Activated B cell treated with CpG ODN at 0.5 μM for 24 hours (primary cell): ENCODE results near the gene CD180. TPM values are rescaled to one million over a fixed set of nuclear protein-coding genes. Genes with fewer than 3 reads are reported as not detected.

Experiments used
- ATAC-seq: fragments of 200-7000 bp; cut with Tn5 transposase; one replicate; pipeline ENCODE4 v1.10.0; 2021; ENCODE audit warnings: low read depth, mild to moderate bottlenecking, moderate library complexity
- CTCF ChIA-PET: fragments of 350-600 bp; sonication (Branson Sonifier 250); formaldehyde crosslinking; loops from one replicate; lab custom pipeline; 2021; ENCODE audit warnings: antibody characterized with exemption; lab: Charles Lee
- POLR2A ChIA-PET: fragments of 350-600 bp; sonication (Branson Sonifier 250); formaldehyde crosslinking; loops from one replicate; lab custom pipeline; 2021; ENCODE audit warnings: antibody characterized with exemption; lab: Charles Lee
- DNase-seq: peaks from one replicate; pipeline ENCODE4 v3.0.0; 2022
- H3K27ac Mint-ChIP-seq: one replicate; pipeline ENCODE4 v1.8.0; 2020; ENCODE audit warnings: mixed read lengths
- H3K27me3 Mint-ChIP-seq: one replicate; pipeline ENCODE4 v1.8.0; 2021; ENCODE audit warnings: mixed read lengths
- H3K36me3 Mint-ChIP-seq: one replicate; pipeline ENCODE4 v1.8.0; 2021; ENCODE audit warnings: low read depth, mixed read lengths
- H3K4me1 Mint-ChIP-seq: one replicate; pipeline ENCODE4 v1.8.0; 2021; ENCODE audit warnings: mixed read lengths
- H3K4me3 Mint-ChIP-seq: one replicate; pipeline ENCODE4 v1.8.0; 2020; ENCODE audit warnings: mild to moderate bottlenecking, mixed read lengths
- H3K9me3 Mint-ChIP-seq: one replicate; pipeline ENCODE4 v1.8.0; 2020; ENCODE audit warnings: mixed read lengths
- intact Hi-C: fragments of 100-400 bp; cut with micrococcal nuclease; formaldehyde crosslinking; loops from one replicate; pipeline ENCODE4 v1.15.1; 2024
- total RNA-seq: library from RNA; stranded (reverse); gene quantifications from 2 replicates; pipeline ENCODE4 v1.2.3, GENCODE V29; 2022
- TF ChIP-seq, protein P1 (sequence below): fragments of 200-600 bp; IDR thresholded peaks from one replicate; pipeline ENCODE4 v1.8.0; 2022; ENCODE audit warnings: antibody characterized with exemption, mild to moderate bottlenecking

The CD180 gene
- total RNA-seq, 1 donor from 2014 or later, result 35.7 TPM

DNA sequence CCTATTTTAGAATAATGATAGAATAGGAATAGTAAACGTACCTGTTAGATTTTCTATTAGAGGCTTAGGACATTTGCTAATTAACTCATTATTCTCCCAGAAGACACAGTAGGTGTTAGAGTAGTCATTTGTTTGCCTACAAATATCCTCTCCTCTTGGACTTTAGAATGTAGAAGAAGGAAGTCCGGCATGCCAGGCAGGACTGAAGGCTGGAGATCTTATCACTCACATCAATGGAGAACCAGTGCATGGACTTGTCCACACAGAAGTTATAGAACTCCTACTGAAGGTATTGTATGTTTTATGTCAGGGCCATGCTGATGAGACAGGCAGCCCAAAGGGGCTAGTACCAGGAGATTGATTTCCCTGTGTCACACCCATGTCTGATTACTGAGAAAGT is 43.3 kb downstream of the CD180 start:
- DNase-seq (no peak), ATAC-seq (no peak)
- ChIA-PET POLR2A (no interaction called here), CTCF (interaction anchor here (1.2 kb wide), 1 partner anchor 56 kb away, joined by 3 read pairs; no protein-coding TSS in a partner anchor)
- peaks cover 7% of the 10 kb centered on the region for H3K4me1 Mint-ChIP-seq
- no peak overlapping the region for H3K27ac Mint-ChIP-seq
- H3K9me3 Mint-ChIP-seq, result peaks cover 2% of the 10 kb centered on the region
- no peaks in the 10 kb centered on the region for H3K27me3 Mint-ChIP-seq
- no peak overlapping the region for H3K4me3 Mint-ChIP-seq
- TF ChIP-seq, protein P1, sequence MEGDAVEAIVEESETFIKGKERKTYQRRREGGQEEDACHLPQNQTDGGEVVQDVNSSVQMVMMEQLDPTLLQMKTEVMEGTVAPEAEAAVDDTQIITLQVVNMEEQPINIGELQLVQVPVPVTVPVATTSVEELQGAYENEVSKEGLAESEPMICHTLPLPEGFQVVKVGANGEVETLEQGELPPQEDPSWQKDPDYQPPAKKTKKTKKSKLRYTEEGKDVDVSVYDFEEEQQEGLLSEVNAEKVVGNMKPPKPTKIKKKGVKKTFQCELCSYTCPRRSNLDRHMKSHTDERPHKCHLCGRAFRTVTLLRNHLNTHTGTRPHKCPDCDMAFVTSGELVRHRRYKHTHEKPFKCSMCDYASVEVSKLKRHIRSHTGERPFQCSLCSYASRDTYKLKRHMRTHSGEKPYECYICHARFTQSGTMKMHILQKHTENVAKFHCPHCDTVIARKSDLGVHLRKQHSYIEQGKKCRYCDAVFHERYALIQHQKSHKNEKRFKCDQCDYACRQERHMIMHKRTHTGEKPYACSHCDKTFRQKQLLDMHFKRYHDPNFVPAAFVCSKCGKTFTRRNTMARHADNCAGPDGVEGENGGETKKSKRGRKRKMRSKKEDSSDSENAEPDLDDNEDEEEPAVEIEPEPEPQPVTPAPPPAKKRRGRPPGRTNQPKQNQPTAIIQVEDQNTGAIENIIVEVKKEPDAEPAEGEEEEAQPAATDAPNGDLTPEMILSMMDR, result no peak
- peaks cover 13% of the 10 kb centered on the region for H3K36me3 Mint-ChIP-seq
- intact Hi-C loops, result loop anchor here (5.0 kb wide), 1 partner anchor 341 kb away; no protein-coding TSS in a partner anchor

DNA sequence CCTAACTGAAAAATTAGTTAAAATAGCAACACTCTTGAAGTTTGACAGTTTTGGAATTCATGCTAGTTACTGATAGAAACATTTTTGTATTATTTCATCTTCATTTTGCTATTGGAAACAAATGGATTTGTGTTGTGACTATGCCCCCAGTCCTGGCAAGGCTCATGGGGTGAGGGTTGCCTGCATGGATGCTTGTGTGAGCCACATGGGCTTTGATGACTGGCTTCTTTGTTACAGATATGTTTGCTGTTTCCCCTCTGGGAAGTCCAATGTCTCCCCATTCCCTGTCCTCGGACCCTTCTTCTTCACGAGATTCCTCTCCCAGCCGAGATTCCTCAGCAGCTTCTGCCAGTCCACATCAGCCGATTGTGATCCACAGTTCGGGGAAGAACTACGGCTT is 44.2 kb downstream of the CD180 start:
- peaks cover 6% of the 10 kb centered on the region for H3K4me1 Mint-ChIP-seq
- TF ChIP-seq, protein P1, result no peak
- DNase-seq, result no peak
- intact Hi-C loops, result loop anchor here (5.0 kb wide), 1 partner anchor 340 kb away; no protein-coding TSS in a partner anchor
- no peak overlapping the region for H3K27ac Mint-ChIP-seq
- no peak for ATAC-seq
- no peaks in the 10 kb centered on the region for H3K27me3 Mint-ChIP-seq
- H3K4me3 Mint-ChIP-seq, result no peak overlapping the region
- H3K36me3 Mint-ChIP-seq, result peaks cover 13% of the 10 kb centered on the region
- H3K9me3 Mint-ChIP-seq, result peaks cover 2% of the 10 kb centered on the region
- ChIA-PET POLR2A (no interaction called here), CTCF (interaction anchor here (1.2 kb wide), 1 partner anchor 57 kb away, joined by 3 read pairs; no protein-coding TSS in a partner anchor)

DNA sequence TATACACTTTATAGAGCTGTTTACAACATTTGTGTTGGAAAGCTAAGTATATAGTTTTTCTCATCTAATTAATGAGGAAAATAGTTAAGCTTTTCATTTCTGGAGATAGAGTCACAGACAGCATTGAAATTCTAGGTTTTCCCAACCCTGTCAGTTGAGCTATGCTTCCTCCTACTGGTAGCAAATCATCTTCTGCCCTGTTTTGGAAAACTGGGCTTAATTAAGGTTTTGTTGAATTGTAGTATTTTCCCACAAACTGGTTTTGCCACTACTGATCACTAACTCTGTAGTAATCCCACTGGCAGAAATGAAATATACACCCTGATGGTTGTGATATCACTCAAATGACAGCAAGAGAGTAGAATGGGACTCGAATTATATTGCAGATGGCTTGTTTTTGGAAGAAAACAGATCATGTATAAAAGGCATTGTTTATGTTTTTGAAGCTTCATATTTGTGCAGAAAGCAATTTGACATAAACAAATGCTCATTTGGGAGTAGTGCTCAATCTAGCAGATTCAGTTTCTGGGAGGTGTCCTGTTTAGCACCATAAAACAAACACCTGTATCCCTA is 46.6 kb downstream of the CD180 start:
- no peak for DNase-seq
- TF ChIP-seq, protein P1, result no peak

DNA sequence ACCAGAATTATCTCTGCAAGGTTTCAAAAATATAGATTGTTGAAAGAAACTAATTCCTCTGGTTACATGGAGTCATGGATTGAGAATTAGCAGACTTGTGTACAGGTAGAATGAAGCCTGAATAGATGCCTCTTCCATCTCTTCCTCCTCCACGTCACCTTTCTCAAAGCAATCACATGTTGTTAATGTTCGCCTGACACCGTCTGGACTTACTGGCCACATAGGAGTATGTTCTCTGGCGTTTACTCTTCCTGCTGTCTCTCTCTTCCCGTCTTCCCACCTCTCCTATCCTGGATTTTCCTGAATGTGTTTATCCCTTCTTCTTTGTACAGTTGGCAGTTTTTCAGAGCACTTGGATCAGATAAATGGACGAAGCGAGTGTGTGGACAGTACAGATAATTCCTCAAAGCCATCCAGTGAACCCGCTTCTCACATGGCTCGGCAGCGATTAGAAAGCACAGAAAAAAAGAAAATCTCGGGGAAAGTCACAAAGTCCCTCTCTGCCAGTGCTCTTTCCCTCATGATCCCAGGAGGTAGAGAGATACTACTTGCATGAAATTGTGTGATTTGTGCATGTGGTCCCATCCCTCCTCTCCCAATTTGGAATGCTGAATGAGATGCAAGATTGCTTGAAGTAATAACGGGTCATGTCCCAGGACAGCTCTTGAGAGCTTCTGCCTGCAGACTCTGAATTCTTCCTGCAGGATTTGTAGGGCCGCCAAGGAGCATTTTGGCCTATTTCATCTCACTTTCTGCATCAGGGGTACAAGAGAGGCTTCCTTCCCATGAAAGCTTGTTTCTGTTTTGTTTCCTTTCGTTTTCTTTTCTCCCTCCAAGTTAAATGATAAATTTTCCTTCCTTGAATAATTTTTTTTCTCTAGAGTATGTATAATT is 47.3 kb downstream of the CD180 start:
- H3K9me3 Mint-ChIP-seq, result peaks cover 2% of the 10 kb centered on the region
- ATAC-seq, result no peak
- no peak for DNase-seq
- intact Hi-C loops, result no loop called here
- TF ChIP-seq, protein P1, result no peak
- H3K4me3 Mint-ChIP-seq, result no peak overlapping the region
- H3K36me3 Mint-ChIP-seq, result peaks cover 26% of the 10 kb centered on the region
- no peak overlapping the region for H3K27ac Mint-ChIP-seq
- ChIA-PET POLR2A (no interaction called here), CTCF (interaction anchor here (1.2 to 1.9 kb wide), 2 partner anchors 335 to 337 kb away, joined by 3 to 5 read pairs; no protein-coding TSS in a partner anchor)
- no peaks in the 10 kb centered on the region for H3K27me3 Mint-ChIP-seq
- no peaks in the 10 kb centered on the region for H3K4me1 Mint-ChIP-seq

More for the DNA sequence above, 46.6 kb downstream of the CD180 start:
- H3K4me3 Mint-ChIP-seq, result no peak overlapping the region
- peaks cover 2% of the 10 kb centered on the region for H3K9me3 Mint-ChIP-seq
- ChIA-PET POLR2A (no interaction called here), CTCF (interaction anchor here (1.2 to 1.9 kb wide), 2 partner anchors 335 to 337 kb away, joined by 3 to 5 read pairs; no protein-coding TSS in a partner anchor)
- peaks cover 21% of the 10 kb centered on the region for H3K36me3 Mint-ChIP-seq
- H3K27ac Mint-ChIP-seq, result no peak overlapping the region
- no peaks in the 10 kb centered on the region for H3K27me3 Mint-ChIP-seq
- ATAC-seq, result no peak
- H3K4me1 Mint-ChIP-seq, result no peaks in the 10 kb centered on the region
- intact Hi-C loops, result loop anchor here (5.0 kb wide), 1 partner anchor 338 kb away; no protein-coding TSS in a partner anchor

DNA sequence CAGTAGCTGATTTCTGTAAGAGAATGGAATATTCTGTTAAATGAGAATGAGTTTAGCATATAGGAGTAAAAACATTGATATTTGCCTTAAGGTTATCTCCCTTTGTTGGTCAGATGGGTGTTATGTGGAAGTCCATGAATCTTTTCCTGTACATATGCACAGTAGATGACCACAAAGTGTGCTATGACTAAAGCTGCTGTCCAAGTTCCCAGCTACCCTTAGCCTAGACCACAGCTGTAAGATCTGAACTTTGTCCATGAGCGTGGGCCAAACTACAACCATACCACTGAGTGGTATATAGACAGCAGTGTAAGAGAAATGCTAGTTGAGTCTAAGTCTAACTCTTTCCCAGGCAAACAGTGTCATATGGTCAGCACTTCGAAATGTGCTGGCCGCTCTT is 48.8 kb downstream of the CD180 start:
- POLR2A ChIA-PET, result no interaction called here
- H3K4me1 Mint-ChIP-seq, result no peaks in the 10 kb centered on the region

More for the DNA sequence above, 48.8 kb downstream of the CD180 start:
- Mint-ChIP-seq H3K27me3 (no peaks in the 10 kb centered on the region), H3K27ac (no peak overlapping the region), H3K36me3 (peaks cover 30% of the 10 kb centered on the region), H3K9me3 (peaks cover 2% of the 10 kb centered on the region), H3K4me3 (no peak overlapping the region)
- ATAC-seq, result no peak
- intact Hi-C loops, result no loop called here
- TF ChIP-seq, protein P1, result no peak
- CTCF ChIA-PET, result no interaction called here
- DNase-seq, result no peak
